KMS-11 (cell line): ENCODE results near the gene ZNF423.

Experiments
- H2AFZ ChIP-seq: fragments of 200-600 bp; sonication (generic); 2 replicates; pipeline ENCODE4 v1.6.1; 2016; ENCODE audit warnings: antibody characterized with exemption, mixed run types, low read depth
- H3K27ac ChIP-seq: fragments of 200-600 bp; sonication (generic); 2 replicates; pipeline ENCODE4 v1.6.1; 2016; ENCODE audit warnings: mild to moderate bottlenecking, mixed run types
- H3K27me3 ChIP-seq: fragments of 200-600 bp; sonication (generic); 2 replicates; pipeline ENCODE4 v1.6.1; 2017; ENCODE audit warnings: mild to moderate bottlenecking, low read depth, mixed run types, moderate library complexity; ENCODE audit not compliant: insufficient read depth
- H3K36me3 ChIP-seq: fragments of 200-600 bp; sonication (generic); 2 replicates; pipeline ENCODE4 v1.6.1; 2017; ENCODE audit warnings: mild to moderate bottlenecking, mixed run types; ENCODE audit not compliant: insufficient read depth
- H3K4me1 ChIP-seq: fragments of 200-600 bp; sonication (generic); 2 replicates; pipeline ENCODE4 v1.6.1; 2016; ENCODE audit warnings: mild to moderate bottlenecking, low read depth, mixed run types; ENCODE audit not compliant: poor library complexity, severe bottlenecking
- H3K4me2 ChIP-seq: fragments of 200-600 bp; sonication (generic); 2 replicates; pipeline ENCODE4 v1.7.0; 2016; ENCODE audit warnings: mild to moderate bottlenecking, mixed run types
- H3K4me3 ChIP-seq: fragments of 200-600 bp; sonication (generic); IDR thresholded peaks from 2 replicates; pipeline ENCODE4 v1.6.1; 2017; ENCODE audit warnings: low read depth, low read length, mixed read lengths; ENCODE audit not compliant: insufficient read depth
- H3K79me2 ChIP-seq: fragments of 200-600 bp; sonication (generic); 2 replicates; pipeline ENCODE4 v1.6.1; 2016; ENCODE audit warnings: low read depth, mixed run types; ENCODE audit not compliant: insufficient read depth
- H3K9ac ChIP-seq: fragments of 200-600 bp; sonication (generic); 2 replicates; pipeline ENCODE4 v1.6.1; 2016; ENCODE audit warnings: mild to moderate bottlenecking, mixed run types
- H4K20me1 ChIP-seq: fragments of 200-600 bp; sonication (generic); 2 replicates; pipeline ENCODE4 v1.6.1; 2016; ENCODE audit warnings: mild to moderate bottlenecking, mixed run types; ENCODE audit not compliant: insufficient read depth
- TF ChIP-seq, protein P1 (sequence below): fragments of 200-600 bp; sonication (generic); conservative IDR thresholded peaks from 2 replicates; pipeline ENCODE4 v1.6.1; 2017; ENCODE audit warnings: low read depth, mild to moderate bottlenecking, antibody characterized with exemption, low read length, moderate library complexity, mixed read lengths

The ZNF423 gene

DNA sequence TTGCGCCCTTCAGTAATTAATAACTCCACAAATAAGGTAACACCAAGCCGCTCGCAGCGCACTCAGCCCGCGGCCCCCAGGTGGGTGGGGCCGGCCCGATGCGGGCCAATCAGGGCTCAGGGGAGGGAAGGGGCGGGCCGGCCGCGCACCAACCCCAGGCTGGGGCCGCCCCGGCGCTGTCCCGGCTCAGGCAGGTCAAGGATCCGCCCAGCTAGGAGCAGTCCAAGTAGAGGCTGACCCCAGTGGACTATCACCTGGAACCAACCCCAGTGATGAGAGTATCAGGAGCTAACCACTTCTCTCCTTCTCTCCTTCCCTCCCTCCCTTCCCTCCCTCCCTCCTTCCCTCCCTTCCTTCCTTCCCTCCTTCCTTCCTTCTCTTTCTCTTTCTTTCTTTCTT is 371.5 kb downstream of the ZNF423 start:
- no peaks in the 10 kb centered on the region for H3K27me3 ChIP-seq
- no peaks in the 10 kb centered on the region for H3K79me2 ChIP-seq
- TF ChIP-seq, protein P1, sequence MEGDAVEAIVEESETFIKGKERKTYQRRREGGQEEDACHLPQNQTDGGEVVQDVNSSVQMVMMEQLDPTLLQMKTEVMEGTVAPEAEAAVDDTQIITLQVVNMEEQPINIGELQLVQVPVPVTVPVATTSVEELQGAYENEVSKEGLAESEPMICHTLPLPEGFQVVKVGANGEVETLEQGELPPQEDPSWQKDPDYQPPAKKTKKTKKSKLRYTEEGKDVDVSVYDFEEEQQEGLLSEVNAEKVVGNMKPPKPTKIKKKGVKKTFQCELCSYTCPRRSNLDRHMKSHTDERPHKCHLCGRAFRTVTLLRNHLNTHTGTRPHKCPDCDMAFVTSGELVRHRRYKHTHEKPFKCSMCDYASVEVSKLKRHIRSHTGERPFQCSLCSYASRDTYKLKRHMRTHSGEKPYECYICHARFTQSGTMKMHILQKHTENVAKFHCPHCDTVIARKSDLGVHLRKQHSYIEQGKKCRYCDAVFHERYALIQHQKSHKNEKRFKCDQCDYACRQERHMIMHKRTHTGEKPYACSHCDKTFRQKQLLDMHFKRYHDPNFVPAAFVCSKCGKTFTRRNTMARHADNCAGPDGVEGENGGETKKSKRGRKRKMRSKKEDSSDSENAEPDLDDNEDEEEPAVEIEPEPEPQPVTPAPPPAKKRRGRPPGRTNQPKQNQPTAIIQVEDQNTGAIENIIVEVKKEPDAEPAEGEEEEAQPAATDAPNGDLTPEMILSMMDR, result no peak
- peak overlapping the region; percentile 14 for H3K4me2 ChIP-seq
- no peak overlapping the region for H3K9ac ChIP-seq
- no peaks in the 10 kb centered on the region for H3K36me3 ChIP-seq
- H3K4me1 ChIP-seq, result peaks cover 7% of the 10 kb centered on the region
- no peak overlapping the region for H3K27ac ChIP-seq
- peak overlapping the region; percentile 15 for H2AFZ ChIP-seq
- no peaks in the 10 kb centered on the region for H4K20me1 ChIP-seq
- H3K4me3 ChIP-seq, result no peak overlapping the region

DNA sequence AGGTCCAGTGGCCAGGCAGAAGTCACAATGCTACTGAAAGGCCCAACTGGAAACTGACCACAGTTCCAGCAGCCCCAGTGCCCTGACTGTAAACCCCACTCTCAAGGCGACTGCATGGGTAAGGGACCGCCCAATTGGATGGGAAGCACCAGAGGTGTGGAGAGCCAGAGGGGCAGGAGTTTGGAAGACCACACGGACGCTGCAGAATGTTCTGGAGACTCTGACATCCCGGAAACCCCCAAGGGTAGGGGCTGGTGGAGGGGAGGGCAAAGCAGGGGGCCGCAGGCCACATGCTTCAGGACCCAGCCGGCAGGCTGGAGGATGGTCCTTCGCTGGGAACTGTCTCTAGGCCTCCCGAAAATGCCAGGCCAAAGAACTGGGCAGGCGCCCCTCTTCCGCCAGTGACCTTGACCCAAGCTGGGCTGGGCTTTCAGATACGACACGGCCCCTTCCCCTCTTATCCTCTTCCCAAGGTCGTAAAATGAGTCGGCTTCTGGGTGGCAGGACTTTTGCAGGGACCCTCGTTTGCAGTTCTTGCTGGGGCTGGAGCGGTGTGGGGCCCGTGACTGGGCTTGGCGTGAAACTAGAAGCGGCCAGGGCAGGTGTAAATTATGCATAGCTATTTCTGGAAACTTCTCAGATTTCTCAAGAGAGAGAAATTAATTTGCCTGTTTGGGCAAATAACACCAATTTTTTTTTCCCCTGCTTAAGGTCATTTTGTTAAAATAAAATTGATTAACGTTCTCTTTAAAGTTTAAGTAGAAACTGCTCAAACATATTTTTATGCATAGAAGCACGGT is 372.1 kb downstream of the ZNF423 start:
- Histone ChIP-seq H2AFZ (peak overlapping the region; percentile 15), H3K4me3 (no peak overlapping the region)

DNA sequence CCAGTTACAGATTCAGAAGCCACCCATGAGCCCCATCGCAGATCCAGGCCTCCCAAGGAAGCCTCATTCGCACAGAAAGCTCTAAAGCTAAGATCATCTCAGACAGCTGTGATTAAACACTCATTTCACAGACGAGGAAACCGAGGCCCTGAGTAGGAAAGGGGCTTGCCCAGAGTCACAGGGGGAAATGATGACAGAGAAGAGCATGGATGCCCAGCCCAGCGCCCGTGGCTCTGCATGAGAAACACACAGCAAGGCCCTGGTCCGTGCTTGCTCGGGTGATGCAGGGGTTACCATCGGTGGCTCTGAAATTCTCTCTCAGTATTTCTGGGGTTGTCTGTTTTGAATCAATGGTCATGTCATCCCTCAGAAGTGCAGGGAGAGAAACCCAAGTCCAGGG is 372.7 kb downstream of the ZNF423 start:
- H3K27ac ChIP-seq, result no peak overlapping the region
- H3K9ac ChIP-seq, result no peak overlapping the region
- H4K20me1 ChIP-seq, result no peaks in the 10 kb centered on the region
- no peak overlapping the region for H3K4me3 ChIP-seq
- no peaks in the 10 kb centered on the region for H3K36me3 ChIP-seq
- no peak overlapping the region for H3K4me2 ChIP-seq
- H3K27me3 ChIP-seq, result no peaks in the 10 kb centered on the region
- no peak overlapping the region for H2AFZ ChIP-seq
- TF ChIP-seq, protein P1, result no peak
- H3K4me1 ChIP-seq, result peaks cover 15% of the 10 kb centered on the region
- H3K79me2 ChIP-seq, result no peaks in the 10 kb centered on the region

More for the DNA sequence above, 372.1 kb downstream of the ZNF423 start:
- H3K27me3 ChIP-seq, result no peaks in the 10 kb centered on the region
- no peaks in the 10 kb centered on the region for H3K79me2 ChIP-seq
- peaks cover 10% of the 10 kb centered on the region for H3K4me1 ChIP-seq
- no peaks in the 10 kb centered on the region for H4K20me1 ChIP-seq
- H3K4me2 ChIP-seq, result peak overlapping the region; percentile 14
- no peak overlapping the region for H3K9ac ChIP-seq
- no peaks in the 10 kb centered on the region for H3K36me3 ChIP-seq
- no peak overlapping the region for H3K27ac ChIP-seq
- TF ChIP-seq, protein P1, result no peak

DNA sequence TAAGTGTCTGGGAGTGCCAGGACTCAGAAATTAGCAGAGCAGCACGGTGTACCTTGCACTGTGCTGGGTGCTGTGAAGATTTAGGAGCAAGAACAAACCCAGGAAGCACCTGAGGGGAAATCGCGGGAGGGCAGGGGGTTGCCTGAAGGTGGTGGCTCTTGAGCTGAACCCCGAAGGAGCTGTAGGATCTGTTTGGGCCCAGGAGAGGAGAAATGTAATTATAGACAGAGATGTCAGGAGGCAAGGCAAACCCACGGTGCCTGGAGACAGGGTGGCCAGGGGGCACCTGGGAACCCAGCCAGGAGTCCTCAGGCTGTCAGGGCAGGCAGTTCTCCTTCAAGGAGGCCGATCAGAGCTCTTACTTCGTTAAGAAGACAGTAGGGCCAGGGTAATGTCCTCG is 373.2 kb downstream of the ZNF423 start:
- Histone ChIP-seq H3K4me3 (no peak overlapping the region), H3K4me1 (peaks cover 15% of the 10 kb centered on the region), H3K27me3 (no peaks in the 10 kb centered on the region), H3K79me2 (no peaks in the 10 kb centered on the region), H3K27ac (no peak overlapping the region), H4K20me1 (no peaks in the 10 kb centered on the region), H3K9ac (no peak overlapping the region), H3K36me3 (no peaks in the 10 kb centered on the region), H2AFZ (no peak overlapping the region), H3K4me2 (no peak overlapping the region)
- TF ChIP-seq, protein P1, result no peak
